ENCODE results near the gene PPP3CA. TPM values are rescaled to one million over a fixed set of nuclear protein-coding genes. Genes with fewer than 3 reads are reported as not detected.

Gene PPP3CA
- total RNA-seq, 1 experiment from 2014 or later = 40.2 TPM

DNA sequence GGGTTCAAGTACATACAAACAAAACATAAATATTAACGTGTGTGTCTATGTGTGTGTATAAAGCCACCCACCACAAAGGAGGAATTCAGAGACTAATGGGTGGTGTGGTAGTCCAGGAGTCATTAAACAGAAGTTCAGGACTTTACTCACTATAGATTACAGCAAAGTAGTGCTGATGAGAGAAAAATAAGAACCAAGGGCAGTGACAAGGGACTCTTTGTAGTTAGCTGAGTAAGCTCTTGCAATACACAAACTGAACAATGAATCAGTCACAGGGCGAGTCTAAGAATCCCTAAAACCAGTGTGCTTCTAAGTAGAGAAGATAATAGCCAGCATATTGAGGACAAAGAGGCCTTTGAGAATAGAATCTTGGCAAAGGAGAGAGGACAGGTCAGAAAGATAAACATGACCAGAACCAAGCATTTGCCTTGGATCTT, 232.4 kb downstream of the PPP3CA start:
- no peaks in the 10 kb centered on the region for H3K36me3 ChIP-seq (ENCODE audit: low read depth)
- peak in 1 of 2 experiments; percentile 37 for DNase-seq
- POLR2A ChIA-PET (ENCODE audit: unreplicated experiment) = no interaction called here
- no peak overlapping the region for H2AFZ ChIP-seq
- H3K4me1 ChIP-seq (replicated peaks; ENCODE audit: insufficient read depth) = no peaks in the 10 kb centered on the region
- no peak overlapping the region for H3K27ac ChIP-seq
- no peaks in the 10 kb centered on the region for H3K9me3 ChIP-seq (ENCODE audit: insufficient read depth, low read depth)
- H3K27me3 ChIP-seq (ENCODE audit: insufficient read depth, low read depth) = no peaks in the 10 kb centered on the region
- no peak overlapping the region for H3K4me3 ChIP-seq
- intact Hi-C loops (cut with micrococcal nuclease; ENCODE audit: unreplicated experiment) = no loop called here
- H3K4me2 ChIP-seq = no peak overlapping the region
- H3K9me2 ChIP-seq (ENCODE audit: insufficient read depth) = no peaks in the 10 kb centered on the region
- H3K79me2 ChIP-seq (ENCODE audit: low read depth) = no peaks in the 10 kb centered on the region
- BruUV-seq (replicated peaks) = no TSS peak
- no peaks in the 10 kb centered on the region for H3F3A ChIP-seq (ENCODE audit: insufficient read depth, low read depth)
- H4K20me1 ChIP-seq (ENCODE audit: insufficient read depth) = no peaks in the 10 kb centered on the region
- CTCF ChIA-PET = no interaction called here
- TF ChIP-seq EZH2 (IDR thresholded peaks at IDR 0.05; ENCODE audit: low read depth) = no peak
- TF ChIP-seq, protein P1, sequence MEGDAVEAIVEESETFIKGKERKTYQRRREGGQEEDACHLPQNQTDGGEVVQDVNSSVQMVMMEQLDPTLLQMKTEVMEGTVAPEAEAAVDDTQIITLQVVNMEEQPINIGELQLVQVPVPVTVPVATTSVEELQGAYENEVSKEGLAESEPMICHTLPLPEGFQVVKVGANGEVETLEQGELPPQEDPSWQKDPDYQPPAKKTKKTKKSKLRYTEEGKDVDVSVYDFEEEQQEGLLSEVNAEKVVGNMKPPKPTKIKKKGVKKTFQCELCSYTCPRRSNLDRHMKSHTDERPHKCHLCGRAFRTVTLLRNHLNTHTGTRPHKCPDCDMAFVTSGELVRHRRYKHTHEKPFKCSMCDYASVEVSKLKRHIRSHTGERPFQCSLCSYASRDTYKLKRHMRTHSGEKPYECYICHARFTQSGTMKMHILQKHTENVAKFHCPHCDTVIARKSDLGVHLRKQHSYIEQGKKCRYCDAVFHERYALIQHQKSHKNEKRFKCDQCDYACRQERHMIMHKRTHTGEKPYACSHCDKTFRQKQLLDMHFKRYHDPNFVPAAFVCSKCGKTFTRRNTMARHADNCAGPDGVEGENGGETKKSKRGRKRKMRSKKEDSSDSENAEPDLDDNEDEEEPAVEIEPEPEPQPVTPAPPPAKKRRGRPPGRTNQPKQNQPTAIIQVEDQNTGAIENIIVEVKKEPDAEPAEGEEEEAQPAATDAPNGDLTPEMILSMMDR (conservative IDR thresholded peaks at IDR 0.05) = no peak

DNA sequence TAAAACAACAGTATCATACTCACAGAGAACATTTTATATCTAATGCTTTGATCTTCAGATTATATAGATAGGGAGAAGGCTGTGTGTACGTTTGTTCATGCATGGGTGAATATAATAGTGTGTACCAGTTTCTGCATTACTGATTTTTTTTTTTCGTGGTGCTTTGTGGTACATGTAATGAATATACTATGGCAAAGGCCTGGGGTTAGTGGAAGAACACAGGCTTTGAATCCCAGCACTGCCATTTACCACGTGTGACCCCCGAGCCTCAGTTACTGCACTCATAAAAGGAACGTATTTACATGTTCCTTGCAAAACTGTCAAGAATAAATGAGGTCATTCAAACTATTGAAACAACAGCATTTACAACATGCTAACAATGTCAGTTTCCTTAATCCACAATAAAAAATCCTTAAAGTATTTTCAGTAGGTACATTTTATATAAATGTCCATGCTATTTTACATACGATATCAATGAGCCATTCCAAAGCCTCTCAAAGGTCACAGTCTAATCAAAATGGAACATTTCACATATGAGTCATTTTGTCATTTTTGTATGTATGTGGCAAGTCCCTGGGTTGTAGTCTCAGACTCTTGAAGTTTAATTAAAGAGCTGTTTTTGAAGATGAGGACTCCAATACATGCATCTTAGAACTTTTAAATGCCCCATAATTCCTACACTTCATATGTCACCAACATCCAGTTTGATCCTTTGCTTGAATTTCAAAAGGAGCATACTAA, 242.8 kb downstream of the PPP3CA start:
- no peak overlapping the region for H3K4me2 ChIP-seq
- ChIA-PET POLR2A (ENCODE audit: unreplicated experiment) (no interaction called here), CTCF (no interaction called here)
- H3K36me3 ChIP-seq (ENCODE audit: low read depth) = no peaks in the 10 kb centered on the region
- no TSS peak for BruUV-seq (replicated peaks)
- no peaks in the 10 kb centered on the region for H3K79me2 ChIP-seq (ENCODE audit: low read depth)
- H3K27ac ChIP-seq = no peak overlapping the region
- H3K27me3 ChIP-seq (ENCODE audit: insufficient read depth, low read depth) = no peaks in the 10 kb centered on the region
- no peaks in the 10 kb centered on the region for H4K20me1 ChIP-seq (ENCODE audit: insufficient read depth)
- H3K4me1 ChIP-seq (replicated peaks; ENCODE audit: insufficient read depth) = no peaks in the 10 kb centered on the region
- no peaks in the 10 kb centered on the region for H3K9me2 ChIP-seq (ENCODE audit: insufficient read depth)
- H3F3A ChIP-seq (ENCODE audit: insufficient read depth, low read depth) = no peaks in the 10 kb centered on the region
- no peak for TF ChIP-seq EZH2 (IDR thresholded peaks at IDR 0.05; ENCODE audit: low read depth)
- TF ChIP-seq, protein P1 (conservative IDR thresholded peaks at IDR 0.05) = no peak
- H2AFZ ChIP-seq = no peak overlapping the region
- intact Hi-C loops (cut with micrococcal nuclease; ENCODE audit: unreplicated experiment) = no loop called here
- DNase-seq = no peak
- H3K4me3 ChIP-seq = no peak overlapping the region
- no peaks in the 10 kb centered on the region for H3K9me3 ChIP-seq (ENCODE audit: insufficient read depth, low read depth)

DNA sequence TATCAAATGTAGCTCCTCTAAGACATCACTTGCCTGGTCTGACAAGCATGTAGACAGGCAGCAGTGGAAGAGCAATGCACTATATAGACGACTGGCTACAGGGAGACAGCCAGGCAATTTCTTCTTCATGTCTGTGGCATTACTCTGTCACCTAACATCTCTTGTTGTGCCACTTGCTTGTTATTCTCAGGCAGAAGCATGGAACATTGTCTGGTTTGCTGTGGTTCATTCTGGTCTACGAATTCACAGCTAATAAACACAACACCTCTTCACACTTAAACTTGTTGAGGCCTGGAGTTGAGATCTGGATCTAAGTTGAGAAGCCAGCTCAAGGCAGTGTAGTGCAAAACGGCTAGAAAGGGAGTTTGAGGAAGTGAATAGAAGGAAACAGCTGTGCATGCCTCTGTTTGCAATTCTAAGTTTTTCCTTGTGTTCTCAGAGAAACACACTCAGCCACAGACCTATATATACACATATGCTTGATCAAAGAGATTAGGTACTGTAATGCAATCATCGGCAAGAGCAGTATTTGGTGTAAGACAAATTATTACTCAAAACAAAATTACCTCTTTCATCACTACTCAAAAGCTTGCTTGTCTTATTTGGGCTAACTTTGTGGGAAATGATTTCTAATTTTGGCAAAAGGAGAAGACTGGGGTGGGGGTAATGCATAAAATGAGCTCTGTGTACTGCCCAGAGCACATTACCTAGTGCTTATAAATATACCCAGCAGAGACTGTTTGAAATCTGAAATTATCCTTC, 243.8 kb downstream of the PPP3CA start:
- Histone ChIP-seq H3K9me2 (ENCODE audit: insufficient read depth) (no peaks in the 10 kb centered on the region), H4K20me1 (ENCODE audit: insufficient read depth) (no peaks in the 10 kb centered on the region), H3K79me2 (ENCODE audit: low read depth) (no peaks in the 10 kb centered on the region), H3K27ac (no peak overlapping the region), H3K36me3 (ENCODE audit: low read depth) (no peaks in the 10 kb centered on the region), H3K4me1 (replicated peaks; ENCODE audit: insufficient read depth) (no peaks in the 10 kb centered on the region), H3K27me3 (ENCODE audit: insufficient read depth, low read depth) (no peaks in the 10 kb centered on the region), H3F3A (ENCODE audit: insufficient read depth, low read depth) (no peaks in the 10 kb centered on the region), H2AFZ (no peak overlapping the region), H3K4me2 (no peak overlapping the region), H3K4me3 (no peak overlapping the region), H3K9me3 (ENCODE audit: insufficient read depth, low read depth) (no peaks in the 10 kb centered on the region)
- BruUV-seq (replicated peaks) = no TSS peak
- POLR2A ChIA-PET (ENCODE audit: unreplicated experiment) = no interaction called here
- intact Hi-C loops (cut with micrococcal nuclease; ENCODE audit: unreplicated experiment) = no loop called here
- TF ChIP-seq, protein P1 (conservative IDR thresholded peaks at IDR 0.05) = no peak
- TF ChIP-seq EZH2 (IDR thresholded peaks at IDR 0.05; ENCODE audit: low read depth) = no peak
- DNase-seq = no peak
- CTCF ChIA-PET = no interaction called here
